HG02981 (cell line): ENCODE measurements around the gene IFNGR2.
"Not testable (repeated sequence)": the region's sequence is repeated elsewhere in the genome, so short reads cannot be mapped to it uniquely, and the experiment has no call there.

Experiments
- ATAC-seq: cut with Tn5 transposase; IDR thresholded peaks from one replicate; pipeline ENCODE4 v1.9.1; 2021; ENCODE audit warnings: mild to moderate bottlenecking, moderate library complexity; ENCODE audit not compliant: unreplicated experiment

IFNGR2 gene

DNA sequence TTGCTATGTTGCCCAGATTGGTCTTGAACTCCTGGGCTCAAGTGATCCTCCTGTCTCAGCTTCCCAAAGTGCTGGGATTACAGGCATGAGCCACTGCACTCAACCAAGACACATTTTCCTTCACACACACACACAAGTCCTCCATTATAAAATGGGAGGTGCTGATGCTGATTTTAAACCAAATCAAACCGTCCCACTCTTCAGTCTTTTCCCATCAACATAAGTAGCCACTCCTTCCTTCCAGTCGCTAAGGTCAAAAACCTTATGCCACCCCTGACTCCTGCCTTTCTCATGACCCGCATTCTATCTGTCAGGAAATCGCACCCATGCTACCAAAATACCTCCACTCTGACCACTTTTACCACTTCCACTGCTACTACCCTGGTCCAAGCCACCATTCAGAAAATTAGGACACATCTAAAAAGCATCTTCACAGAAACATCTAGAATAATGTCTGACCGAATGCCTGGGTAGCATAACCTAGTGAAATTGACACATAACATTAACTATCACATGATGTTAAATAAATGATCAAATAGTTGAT, 28.0 kb upstream of the IFNGR2 start:
- ATAC-seq: no peak

DNA sequence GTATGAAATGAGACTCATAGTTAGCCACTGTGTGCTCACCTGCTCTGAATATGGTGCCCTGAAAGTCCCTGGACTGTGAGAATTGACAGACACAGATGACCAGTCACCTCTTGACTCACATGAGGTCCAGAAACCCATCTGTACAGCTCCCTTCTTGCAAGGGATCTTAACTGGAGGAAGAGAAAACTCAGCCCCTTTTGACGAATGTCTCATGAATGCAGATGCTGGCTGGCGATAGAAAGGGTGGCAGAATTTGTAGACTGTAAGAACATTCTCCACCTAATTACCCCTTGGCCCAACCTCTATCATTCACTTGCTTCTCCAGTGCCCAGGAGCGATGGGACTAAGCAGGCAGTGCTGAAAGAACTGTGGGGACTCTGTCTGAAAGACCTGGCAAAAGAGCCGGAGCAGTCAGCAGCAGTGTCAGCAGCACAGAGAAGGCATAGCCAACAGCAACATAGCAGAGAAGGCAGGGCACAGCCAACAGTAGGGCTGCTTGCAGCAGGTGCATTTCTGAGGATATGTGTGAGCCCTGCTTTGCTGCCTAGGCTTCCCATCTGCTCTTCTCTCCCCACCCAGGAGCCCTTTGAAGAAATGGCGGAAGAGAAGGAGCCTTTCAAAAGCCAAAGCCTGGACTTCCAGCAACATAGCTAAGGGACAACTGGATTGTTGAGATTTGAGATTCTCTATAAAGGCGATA, 25.8 kb upstream of the IFNGR2 start:
- ATAC-seq: no peak

GRCh38 chr21:33378081-33378480, 25.1 kb upstream of the IFNGR2 start:
- ATAC-seq: no peak

DNA sequence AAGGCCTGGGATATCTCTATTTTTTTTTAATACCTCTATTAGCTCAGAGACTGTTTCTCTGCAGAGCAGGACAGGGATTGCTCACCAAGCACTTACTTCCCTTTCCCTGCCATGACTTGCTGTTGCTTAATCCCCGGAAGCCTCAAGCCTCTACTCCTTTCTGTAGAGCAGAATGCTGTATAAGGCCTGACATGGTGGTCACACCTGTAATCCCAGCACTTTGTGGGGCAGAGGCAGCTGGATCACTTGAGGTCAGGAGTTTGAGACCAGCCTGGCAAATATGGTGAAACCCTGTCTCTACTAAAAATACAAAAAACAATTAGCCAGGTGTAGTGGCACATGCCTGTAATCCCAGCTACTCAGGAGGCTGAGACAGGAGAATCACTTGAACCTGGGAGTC, 23.3 kb upstream of the IFNGR2 start:
- ATAC-seq: not testable (repeated sequence)

DNA sequence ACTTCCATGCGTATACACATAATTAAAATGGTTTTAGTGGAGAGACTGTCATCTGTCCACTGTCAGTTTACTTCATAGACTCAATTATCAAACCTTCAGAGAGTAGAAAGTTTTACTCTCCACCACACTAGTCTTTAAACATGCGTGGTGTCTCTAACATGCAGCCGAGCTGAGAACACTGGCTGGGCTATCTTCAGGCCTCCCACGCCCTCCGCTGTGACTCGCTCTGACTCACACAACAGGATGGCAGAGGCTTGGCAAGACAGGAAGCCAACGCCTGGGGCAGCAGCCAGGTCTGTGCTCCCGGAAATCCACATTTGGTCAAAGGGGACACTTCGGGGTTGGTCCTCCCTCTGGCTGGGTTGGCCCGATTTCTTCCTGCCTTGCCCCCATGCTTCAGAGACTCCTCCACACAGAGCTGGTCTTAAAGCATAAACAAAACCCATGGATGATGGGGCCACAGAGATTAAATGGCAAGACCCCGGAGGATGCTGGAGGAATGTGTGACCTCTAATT, 22.7 kb upstream of the IFNGR2 start:
- peak; percentile 36 for ATAC-seq

- ATAC-seq: not testable (repeated sequence)
Observed at GRCh38 chr21:33381381-33381780, 21.8 kb upstream of the IFNGR2 start.

DNA sequence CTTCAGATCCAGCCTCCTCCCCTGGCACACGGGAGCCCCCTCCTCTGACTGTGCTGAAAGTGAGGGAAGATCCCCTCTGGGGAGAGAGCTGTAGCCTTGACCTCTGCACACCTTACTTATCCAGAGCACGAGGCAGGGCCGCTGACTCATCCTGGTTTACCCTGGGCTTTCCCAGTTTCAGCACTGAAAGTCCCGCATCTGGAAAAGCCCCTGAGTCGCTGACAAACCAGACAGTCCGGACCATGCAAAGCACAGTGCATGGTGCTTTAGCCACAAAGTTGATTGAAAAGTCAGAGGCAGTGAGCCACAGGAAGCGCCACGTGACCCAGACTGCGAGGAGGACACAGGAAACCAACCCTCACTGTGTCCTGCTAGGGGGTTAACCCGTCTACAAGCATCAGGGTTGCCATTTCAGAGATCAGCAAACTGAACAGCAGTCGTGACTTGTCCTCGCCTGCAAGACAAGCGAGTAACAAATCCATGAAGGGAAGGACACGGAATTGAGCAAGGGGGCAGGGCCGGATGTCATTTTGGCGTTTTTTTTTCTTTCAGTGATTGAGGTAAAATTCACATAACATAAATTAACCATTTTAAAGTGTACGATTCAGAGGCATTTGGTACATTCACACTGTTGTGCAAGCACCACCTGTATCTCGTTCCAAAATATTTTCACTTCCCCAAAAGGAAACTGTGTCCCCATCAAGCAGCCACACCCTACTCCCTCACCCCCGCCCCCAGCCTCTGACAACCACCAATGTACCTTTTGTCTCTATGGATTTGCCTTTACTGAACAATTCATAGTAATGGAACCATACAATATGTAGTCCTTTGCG, 19.9 kb upstream of the IFNGR2 start:
- ATAC-seq: peak; percentile 73

- ATAC-seq: no peak
Observed at GRCh38 chr21:33384841-33385331, 18.3 kb upstream of the IFNGR2 start.

- ATAC-seq: no peak
Observed at GRCh38 chr21:33386222-33386784, 16.9 kb upstream of the IFNGR2 start.

DNA sequence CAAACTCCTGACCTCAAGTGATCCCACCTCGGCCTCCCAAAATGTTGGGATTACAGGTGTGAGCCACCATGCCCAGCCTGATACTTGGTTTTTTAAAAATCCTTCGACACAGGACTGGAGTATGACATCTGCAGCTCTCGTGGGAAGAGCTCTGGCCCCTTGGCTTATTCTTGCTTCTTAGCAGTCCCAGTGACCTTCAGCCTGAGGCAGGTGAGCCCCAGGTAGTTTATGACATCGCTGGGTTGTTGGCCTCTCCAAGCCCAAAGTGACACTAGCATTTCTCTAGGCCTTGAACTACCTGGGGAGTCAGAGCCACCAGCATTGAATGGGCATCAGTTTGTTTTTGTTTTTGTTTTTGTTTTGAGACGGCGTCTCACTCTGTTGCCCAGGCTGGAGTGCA, 15.9 kb upstream of the IFNGR2 start:
- no peak for ATAC-seq

- ATAC-seq: no peak
Observed at GRCh38 chr21:33388188-33388587, 15.0 kb upstream of the IFNGR2 start.

- no peak for ATAC-seq
Observed at GRCh38 chr21:33390479-33390878, 12.7 kb upstream of the IFNGR2 start.

GRCh38 chr21:33391656-33392055, 11.6 kb upstream of the IFNGR2 start:
- no peak for ATAC-seq

- no peak for ATAC-seq
Observed at GRCh38 chr21:33392284-33392985, 10.8 kb upstream of the IFNGR2 start.

GRCh38 chr21:33393348-33393747, 9.9 kb upstream of the IFNGR2 start:
- ATAC-seq: no peak

DNA sequence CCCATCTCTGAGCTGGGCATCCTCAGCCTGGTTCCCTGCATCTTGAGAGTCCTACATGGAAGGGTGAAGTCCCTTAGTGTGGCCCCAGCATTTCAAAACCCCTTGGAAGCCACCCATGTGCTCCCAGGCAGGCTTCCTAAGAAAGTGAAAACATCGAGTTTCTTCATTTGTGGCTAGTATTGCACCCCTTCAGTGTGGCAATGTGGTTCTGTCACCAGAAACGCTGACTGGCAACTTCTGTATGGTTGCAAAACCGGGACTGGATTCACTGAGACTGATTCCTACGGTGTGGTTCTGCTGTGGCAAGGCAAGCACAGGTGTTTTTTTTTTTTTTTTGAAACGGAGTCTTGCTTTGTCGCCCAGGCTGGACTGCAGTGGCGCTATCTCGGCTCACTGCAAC, 9.0 kb upstream of the IFNGR2 start:
- no peak for ATAC-seq

DNA sequence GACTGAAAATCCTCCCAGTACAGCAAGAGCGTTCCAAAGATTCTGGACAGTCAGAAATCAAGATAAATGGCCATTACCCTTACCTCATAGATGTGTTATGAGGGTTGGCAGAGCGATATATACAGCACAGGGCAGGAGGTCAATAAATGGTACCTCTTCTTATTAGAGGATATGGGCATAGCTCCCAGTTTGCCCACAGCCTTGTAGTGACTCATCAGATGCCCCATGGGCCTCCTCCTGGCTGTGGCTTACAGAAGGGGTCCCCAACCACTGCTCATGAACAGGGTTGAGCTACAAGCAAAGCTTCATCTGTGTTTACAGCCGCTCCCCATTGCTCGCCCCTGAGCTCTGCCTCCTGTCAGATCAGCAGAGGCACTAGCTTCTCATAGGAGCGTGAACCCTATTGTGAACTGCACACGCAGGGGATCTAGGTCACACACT, 7.3 kb upstream of the IFNGR2 start:
- ATAC-seq: no peak

GRCh38 chr21:33396436-33396835, 6.8 kb upstream of the IFNGR2 start:
- no peak for ATAC-seq

GRCh38 chr21:33396951-33397350, 6.3 kb upstream of the IFNGR2 start:
- no peak for ATAC-seq

GRCh38 chr21:33397717-33398116, 5.5 kb upstream of the IFNGR2 start:
- ATAC-seq: no peak

DNA sequence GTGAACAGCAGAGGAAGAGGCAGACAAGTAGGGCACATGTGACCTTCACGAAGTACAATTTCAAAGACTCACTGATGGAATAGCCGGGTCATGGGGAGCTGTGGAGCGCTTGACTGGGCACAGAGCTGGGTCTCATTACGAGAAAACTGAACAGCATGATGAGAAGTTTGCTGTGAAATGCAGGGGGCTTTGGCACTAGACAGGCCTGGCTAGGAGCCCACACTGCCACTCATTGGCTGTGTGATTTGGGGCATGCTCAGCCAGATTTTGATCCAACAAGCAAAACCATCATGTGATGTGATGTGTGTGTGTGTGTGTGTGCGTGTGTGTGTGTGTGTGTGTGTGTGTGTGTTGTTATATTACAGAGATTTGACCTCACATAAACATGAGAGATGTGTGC, 4.9 kb upstream of the IFNGR2 start:
- no peak for ATAC-seq
